OCI-LY7 (cell line): ENCODE measurements around the gene STEAP3. TPM values are rescaled to one million over a fixed set of nuclear protein-coding genes. Genes with fewer than 3 reads are reported as not detected.

Experiments used
- BruUV-seq: library from RNA; stranded (reverse); fragments of 400-500 nt; replicated peaks from 2 replicates; lab custom pipeline; 2021; lab: Mats Ljungman, UMichigan
- CTCF ChIA-PET: fragments of 300-600 bp; sonication (Branson Sonifier 250); formaldehyde crosslinking; loops from one replicate; lab custom pipeline; 2022; ENCODE audit warnings: antibody characterized with exemption; ENCODE audit not compliant: unreplicated experiment; lab: Charles Lee
- POLR2A ChIA-PET: fragments of 300-600 bp; sonication (Branson Sonifier 250); formaldehyde crosslinking; loops from one replicate; lab custom pipeline; 2022; ENCODE audit warnings: antibody characterized with exemption; lab: Charles Lee
- DNase-seq: peaks from one replicate; pipeline ENCODE4 v3.0.0-alpha.2; 2015; ENCODE audit warnings: low spot score
- H2AFZ ChIP-seq: fragments of 200-600 bp; sonication (generic), shearing (Covaris generic); 2 replicates; pipeline ENCODE4 v1.6.1; 2014; ENCODE audit warnings: mild to moderate bottlenecking, antibody characterized with exemption, low read length, moderate library complexity
- H3K27ac ChIP-seq: fragments of 200-600 bp; sonication (generic); 2 replicates; pipeline ENCODE4 v1.5.1; 2014; ENCODE audit warnings: mixed run types, low read depth, mild to moderate bottlenecking, moderate library complexity, low read length, inconsistent platforms; ENCODE audit not compliant: poor library complexity, severe bottlenecking
- H3K36me3 ChIP-seq: fragments of 200-600 bp; sonication (generic); 2 replicates; pipeline ENCODE4 v1.6.1; 2014; ENCODE audit warnings: mild to moderate bottlenecking, antibody characterized with exemption, low read length, moderate library complexity, mixed read lengths; ENCODE audit not compliant: insufficient read depth
- H3K4me1 ChIP-seq: fragments of 200-600 bp; sonication (generic); 2 replicates; pipeline ENCODE4 v1.5.1; 2014; ENCODE audit warnings: mild to moderate bottlenecking, low read length; ENCODE audit not compliant: insufficient read depth, poor library complexity, severe bottlenecking
- H3K4me2 ChIP-seq: fragments of 200-600 bp; sonication (generic); 2 replicates; pipeline ENCODE4 v1.6.1; 2014; ENCODE audit warnings: mild to moderate bottlenecking, low read length
- H3K4me3 ChIP-seq: fragments of 200-600 bp; sonication (generic); 2 replicates; pipeline ENCODE4 v1.5.1; 2014; ENCODE audit warnings: mild to moderate bottlenecking, low read depth, low read length; ENCODE audit not compliant: poor library complexity, severe bottlenecking
- H3K79me2 ChIP-seq: fragments of 200-600 bp; sonication (generic); 2 replicates; pipeline ENCODE4 v1.6.1; 2016; ENCODE audit warnings: low read depth, mild to moderate bottlenecking, low read length, moderate library complexity, mixed read lengths; ENCODE audit not compliant: insufficient read depth
- H3K9me2 ChIP-seq: fragments of 200-600 bp; sonication (generic); 2 replicates; pipeline ENCODE4 v1.6.1; 2016; ENCODE audit warnings: mild to moderate bottlenecking, low read length, mixed read lengths; ENCODE audit not compliant: insufficient read depth
- H3K9me3 ChIP-seq: fragments of 200-600 bp; sonication (generic); 2 replicates; pipeline ENCODE4 v1.6.1; 2014; ENCODE audit warnings: mild to moderate bottlenecking, mixed run types, low read length, mixed read lengths
- H4K20me1 ChIP-seq: fragments of 200-600 bp; sonication (generic); 2 replicates; pipeline ENCODE4 v1.6.1; 2014; ENCODE audit warnings: mild to moderate bottlenecking, antibody characterized with exemption, low read length, moderate library complexity, mixed read lengths; ENCODE audit not compliant: insufficient read depth
- CTCF ChIP-seq: fragments of 200-600 bp; sonication (generic); conservative IDR thresholded peaks from 2 replicates; pipeline ENCODE4 v1.5.1; 2014; ENCODE audit warnings: mild to moderate bottlenecking, antibody characterized with exemption, low read length, moderate library complexity, mixed read lengths
- EZH2phosphoT487 ChIP-seq: fragments of 200-600 bp; sonication (generic); IDR thresholded peaks from 2 replicates; pipeline ENCODE4 v1.6.1; 2018; ENCODE audit warnings: low read depth, borderline replicate concordance, mild to moderate bottlenecking, mixed run types, antibody characterized with exemption, low read length, moderate library complexity, mixed read lengths
- intact Hi-C: fragments of 100-400 bp; cut with micrococcal nuclease; formaldehyde crosslinking; loops from one replicate; pipeline ENCODE4 v1.10.0; 2022; ENCODE audit not compliant: unreplicated experiment
- total RNA-seq, 2 experiments: library from RNA; depleted of rRNA in 1 of 2; stranded (reverse); fragments of >200 nt in 1 of 2; shearing (Covaris generic) in 1 of 2; gene quantifications; 2 replicates each; pipeline ENCODE4 v1.2.3, GENCODE V29; 2014 to 2022

Gene STEAP3
- total RNA-seq, 2 experiments from 2014 or later: not detected

GRCh38 chr2:119261493-119262225 lies 38.0 kb downstream of the STEAP3 start:
- Histone ChIP-seq H3K4me2 (no peak overlapping the region), H3K27ac (no peak overlapping the region), H2AFZ (no peak overlapping the region), H3K4me1 (no peaks in the 10 kb centered on the region), H3K79me2 (no peaks in the 10 kb centered on the region), H3K9me2 (no peaks in the 10 kb centered on the region), H3K36me3 (no peaks in the 10 kb centered on the region), H3K4me3 (no peak overlapping the region), H4K20me1 (no peaks in the 10 kb centered on the region), H3K9me3 (no peaks in the 10 kb centered on the region)
- DNase-seq: no peak
- intact Hi-C loops: no loop called here
- BruUV-seq: no TSS peak
- ChIA-PET POLR2A (no interaction called here), CTCF (no interaction called here)
- TF ChIP-seq EZH2phosphoT487 (no peak), CTCF (no peak)

- Histone ChIP-seq H4K20me1 (no peaks in the 10 kb centered on the region), H2AFZ (no peak overlapping the region), H3K27ac (no peak overlapping the region), H3K9me3 (no peaks in the 10 kb centered on the region), H3K79me2 (no peaks in the 10 kb centered on the region), H3K4me3 (no peak overlapping the region), H3K36me3 (no peaks in the 10 kb centered on the region), H3K9me2 (no peaks in the 10 kb centered on the region), H3K4me2 (no peak overlapping the region), H3K4me1 (no peaks in the 10 kb centered on the region)
- no TSS peak for BruUV-seq
- ChIA-PET POLR2A (no interaction called here), CTCF (no interaction called here)
- intact Hi-C loops: no loop called here
- no peak for DNase-seq
- TF ChIP-seq CTCF: no peak
- TF ChIP-seq EZH2phosphoT487: no peak
These were observed 39.4 kb downstream of the STEAP3 start for GRCh38 chr2:119263025-119263424.

GRCh38 chr2:119263656-119264055 lies 40.0 kb downstream of the STEAP3 start:
- Histone ChIP-seq H3K36me3 (no peaks in the 10 kb centered on the region), H3K4me1 (no peaks in the 10 kb centered on the region), H3K79me2 (no peaks in the 10 kb centered on the region), H3K9me3 (no peaks in the 10 kb centered on the region), H2AFZ (no peak overlapping the region), H3K9me2 (no peaks in the 10 kb centered on the region), H4K20me1 (no peaks in the 10 kb centered on the region), H3K4me3 (no peak overlapping the region), H3K27ac (no peak overlapping the region), H3K4me2 (no peak overlapping the region)
- no TSS peak for BruUV-seq
- CTCF ChIA-PET: no interaction called here
- TF ChIP-seq EZH2phosphoT487 (no peak), CTCF (no peak)
- no peak for DNase-seq
- intact Hi-C loops: no loop called here
- POLR2A ChIA-PET: interaction anchor here (0.6 kb wide), 2 partner anchors 19 to 156 kb away, joined by 3 to 5 read pairs; no protein-coding TSS in a partner anchor
